IPS DF 6.9 (cell line): ENCODE data around the gene SH2D4B.

ENCODE experiments used
- DNase-seq: peaks from one replicate; pipeline ENCODE4 v3.0.0-alpha.2; 2013; ENCODE audit warnings: low read depth, low spot score
- H3K27ac ChIP-seq: one replicate; pipeline ENCODE4 v1.5.1; 2013; ENCODE audit warnings: low read length, control low read depth
- H3K27me3 ChIP-seq: 2 replicates; pipeline ENCODE4 v1.6.1; 2013; ENCODE audit warnings: mild to moderate bottlenecking, low read length; ENCODE audit not compliant: control insufficient read depth, insufficient read depth
- H3K36me3 ChIP-seq: 2 replicates; pipeline ENCODE4 v1.6.1; 2013; ENCODE audit warnings: low read length; ENCODE audit not compliant: control insufficient read depth, insufficient read depth
- H3K4me1 ChIP-seq: 2 replicates; pipeline ENCODE4 v1.6.1; 2013; ENCODE audit warnings: low read length; ENCODE audit not compliant: control insufficient read depth, insufficient read depth
- H3K4me3 ChIP-seq: 2 replicates; pipeline ENCODE4 v1.5.1; 2013; ENCODE audit warnings: mild to moderate bottlenecking, low read length
- H3K9me3 ChIP-seq: 2 replicates; pipeline ENCODE4 v1.6.1; 2013; ENCODE audit warnings: low read length, inconsistent platforms; ENCODE audit not compliant: control insufficient read depth, insufficient read depth
- WGBS: extraction: QIAGEN DNeasy Blood & Tissue Kit; methylation state at CpG from one replicate; pipeline ENCODE4 v1.1.7; 2013; ENCODE audit warnings: mixed read lengths, missing lambda C conversion rate; ENCODE audit not compliant: insufficient read length, insufficient coverage; 5-methylcytosine and 5-hydroxymethylcytosine counted together

The SH2D4B gene

GRCh38 chr10:80579849-80580637 lies 42.3 kb downstream of the SH2D4B start:
- Histone ChIP-seq H3K27ac (no peak overlapping the region), H3K4me1 (no peaks in the 10 kb centered on the region), H3K36me3 (no peaks in the 10 kb centered on the region), H3K4me3 (no peak overlapping the region), H3K9me3 (no peaks in the 10 kb centered on the region), H3K27me3 (no peaks in the 10 kb centered on the region)
- no CpG with 5 or more reads among the region's 5 CpGs for WGBS
- DNase-seq = no peak

- no peak for DNase-seq
- no peak overlapping the region for H3K27ac ChIP-seq
- no peak overlapping the region for H3K4me3 ChIP-seq
- no peaks in the 10 kb centered on the region for H3K27me3 ChIP-seq
- WGBS = no CpG with 5 or more reads among the region's 7 CpGs
- H3K36me3 ChIP-seq = no peaks in the 10 kb centered on the region
- no peaks in the 10 kb centered on the region for H3K4me1 ChIP-seq
- H3K9me3 ChIP-seq = no peaks in the 10 kb centered on the region
Measured at GRCh38 chr10:80580638-80581468, 43.2 kb downstream of the SH2D4B start.

GRCh38 chr10:80581469-80581835 lies 43.8 kb downstream of the SH2D4B start:
- no peaks in the 10 kb centered on the region for H3K4me1 ChIP-seq
- no peaks in the 10 kb centered on the region for H3K36me3 ChIP-seq
- H3K4me3 ChIP-seq = no peak overlapping the region
- H3K27me3 ChIP-seq = no peaks in the 10 kb centered on the region
- H3K9me3 ChIP-seq = no peaks in the 10 kb centered on the region
- no CpG with 5 or more reads among the region's 5 CpGs for WGBS
- H3K27ac ChIP-seq = no peak overlapping the region
- no peak for DNase-seq

GRCh38 chr10:80582286-80582960 lies 44.7 kb downstream of the SH2D4B start:
- Histone ChIP-seq H3K36me3 (no peaks in the 10 kb centered on the region), H3K9me3 (no peaks in the 10 kb centered on the region), H3K4me3 (no peak overlapping the region), H3K4me1 (no peaks in the 10 kb centered on the region; the same call in 1 of the 2 replicates), H3K27ac (no peak overlapping the region), H3K27me3 (no peaks in the 10 kb centered on the region)
- no CpG with 5 or more reads among the region's 3 CpGs for WGBS
- DNase-seq = no peak

GRCh38 chr10:80583685-80584084 lies 46.0 kb downstream of the SH2D4B start:
- WGBS = no CpG with 5 or more reads among the region's 1 CpG
- Histone ChIP-seq H3K4me1 (no peaks in the 10 kb centered on the region; the same call in 1 of the 2 replicates), H3K36me3 (no peaks in the 10 kb centered on the region), H3K27ac (no peak overlapping the region), H3K9me3 (no peaks in the 10 kb centered on the region), H3K4me3 (no peak overlapping the region), H3K27me3 (no peaks in the 10 kb centered on the region)
- no peak for DNase-seq

- H3K9me3 ChIP-seq = no peaks in the 10 kb centered on the region
- no peak for DNase-seq
- H3K36me3 ChIP-seq = no peaks in the 10 kb centered on the region
- no peaks in the 10 kb centered on the region; the same call in 1 of the 2 replicates for H3K4me1 ChIP-seq
- no CpG with 5 or more reads among the region's 23 CpGs for WGBS
- no peak overlapping the region for H3K27ac ChIP-seq
- no peaks in the 10 kb centered on the region for H3K27me3 ChIP-seq
- H3K4me3 ChIP-seq = no peak overlapping the region
Measured at GRCh38 chr10:80585812-80586211, 48.1 kb downstream of the SH2D4B start.

GRCh38 chr10:80588546-80588945 lies 50.8 kb downstream of the SH2D4B start:
- WGBS = no CpG with 5 or more reads among the region's 10 CpGs
- no peak for DNase-seq
- H3K9me3 ChIP-seq = no peaks in the 10 kb centered on the region
- H3K27me3 ChIP-seq = no peaks in the 10 kb centered on the region
- H3K36me3 ChIP-seq = no peaks in the 10 kb centered on the region
- H3K4me3 ChIP-seq = no peak overlapping the region
- no peaks in the 10 kb centered on the region; the same call in 1 of the 2 replicates for H3K4me1 ChIP-seq
- no peak overlapping the region for H3K27ac ChIP-seq

GRCh38 chr10:80589726-80590373 lies 52.1 kb downstream of the SH2D4B start:
- Histone ChIP-seq H3K27me3 (no peaks in the 10 kb centered on the region), H3K4me1 (no peaks in the 10 kb centered on the region; the same call in 1 of the 2 replicates), H3K9me3 (no peaks in the 10 kb centered on the region), H3K4me3 (no peak overlapping the region), H3K27ac (no peak overlapping the region), H3K36me3 (no peaks in the 10 kb centered on the region)
- DNase-seq = no peak
- WGBS = no CpG with 5 or more reads among the region's 5 CpGs

- Histone ChIP-seq H3K9me3 (no peaks in the 10 kb centered on the region), H3K27ac (no peak overlapping the region), H3K4me1 (no peaks in the 10 kb centered on the region; the same call in 1 of the 2 replicates), H3K36me3 (no peaks in the 10 kb centered on the region), H3K4me3 (no peak overlapping the region), H3K27me3 (no peaks in the 10 kb centered on the region)
- DNase-seq = no peak
- no CpG with 5 or more reads among the region's 3 CpGs for WGBS
Measured at GRCh38 chr10:80590585-80591125, 53.0 kb downstream of the SH2D4B start.
